Measurements from ENCODE around the gene MRPS12.

MRPS12 gene

DNA sequence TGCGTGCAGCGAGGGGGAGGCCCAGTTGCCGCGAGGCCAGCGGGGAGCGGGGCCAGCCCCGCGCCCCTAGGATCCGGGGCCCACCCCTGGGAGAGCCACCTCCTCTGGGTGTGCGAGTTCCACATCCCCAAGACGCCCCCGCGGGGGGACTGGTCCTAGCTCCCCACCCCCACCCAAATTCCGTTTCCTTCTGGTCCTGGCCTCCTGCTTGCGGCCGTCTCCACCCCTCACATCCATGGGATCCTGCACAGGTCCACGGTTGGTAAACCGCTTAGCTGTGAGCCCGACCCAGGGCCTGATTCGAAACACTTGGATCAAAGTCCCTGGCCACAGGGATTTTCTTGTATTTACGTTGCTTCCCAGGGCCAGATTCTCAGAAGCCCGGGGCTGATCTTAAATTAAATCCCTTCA, 45.1 kb downstream of the MRPS12 start:
- TF ChIP-seq, protein P1, sequence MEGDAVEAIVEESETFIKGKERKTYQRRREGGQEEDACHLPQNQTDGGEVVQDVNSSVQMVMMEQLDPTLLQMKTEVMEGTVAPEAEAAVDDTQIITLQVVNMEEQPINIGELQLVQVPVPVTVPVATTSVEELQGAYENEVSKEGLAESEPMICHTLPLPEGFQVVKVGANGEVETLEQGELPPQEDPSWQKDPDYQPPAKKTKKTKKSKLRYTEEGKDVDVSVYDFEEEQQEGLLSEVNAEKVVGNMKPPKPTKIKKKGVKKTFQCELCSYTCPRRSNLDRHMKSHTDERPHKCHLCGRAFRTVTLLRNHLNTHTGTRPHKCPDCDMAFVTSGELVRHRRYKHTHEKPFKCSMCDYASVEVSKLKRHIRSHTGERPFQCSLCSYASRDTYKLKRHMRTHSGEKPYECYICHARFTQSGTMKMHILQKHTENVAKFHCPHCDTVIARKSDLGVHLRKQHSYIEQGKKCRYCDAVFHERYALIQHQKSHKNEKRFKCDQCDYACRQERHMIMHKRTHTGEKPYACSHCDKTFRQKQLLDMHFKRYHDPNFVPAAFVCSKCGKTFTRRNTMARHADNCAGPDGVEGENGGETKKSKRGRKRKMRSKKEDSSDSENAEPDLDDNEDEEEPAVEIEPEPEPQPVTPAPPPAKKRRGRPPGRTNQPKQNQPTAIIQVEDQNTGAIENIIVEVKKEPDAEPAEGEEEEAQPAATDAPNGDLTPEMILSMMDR (IDR thresholded peaks at IDR 0.05): no peak
- Histone ChIP-seq H3K4me3 (peak overlapping the region; percentile 90), H3K27ac (peak overlapping the region; percentile 80 to 97)
- peak; percentile 79 for DNase-seq (ENCODE audit: low spot score)

DNA sequence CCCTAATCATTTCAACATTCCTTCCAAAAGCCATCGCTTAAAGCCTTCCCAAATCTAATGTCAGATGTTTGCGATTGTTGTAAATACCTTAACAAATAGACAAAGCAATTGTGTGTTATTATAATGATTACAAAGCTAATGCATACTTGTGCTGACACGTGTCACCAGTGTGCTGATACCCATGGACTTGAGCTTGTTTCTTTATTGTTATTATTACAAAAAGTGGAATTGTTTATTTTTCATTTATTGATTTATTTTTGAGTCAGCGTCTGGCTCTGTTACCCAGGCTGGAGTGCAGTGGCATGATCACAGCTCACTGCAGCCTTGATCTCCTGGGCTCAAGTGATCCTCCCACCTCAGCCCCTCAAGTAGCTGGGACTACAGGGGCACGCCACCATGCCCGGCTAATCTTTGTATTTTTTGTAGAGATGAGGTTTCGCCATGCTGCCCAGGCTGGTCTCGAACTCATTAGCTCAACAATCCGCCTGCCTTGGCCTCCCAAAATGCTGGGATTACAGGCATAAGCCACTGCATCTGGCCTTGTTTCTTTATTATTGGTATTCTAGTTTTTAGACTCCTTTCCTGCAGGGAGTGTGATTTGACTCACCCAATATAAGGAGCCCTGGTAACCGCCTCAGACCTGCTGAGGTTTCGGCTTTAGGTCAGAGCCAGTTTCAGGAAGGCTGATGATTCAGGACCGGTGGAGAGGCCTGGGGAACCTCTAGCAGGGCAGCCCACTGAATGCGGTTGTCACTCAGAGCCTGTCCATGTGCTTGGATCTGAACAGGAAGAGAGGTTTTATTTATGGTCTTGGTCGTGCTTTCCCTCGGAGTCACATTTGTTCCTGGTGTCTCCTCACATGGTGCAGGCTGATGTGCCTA, 46.9 kb downstream of the MRPS12 start:
- no peak for DNase-seq (ENCODE audit: low spot score)
- TF ChIP-seq, protein P1 (IDR thresholded peaks at IDR 0.05): no peak
- Histone ChIP-seq H3K27ac (no peak overlapping the region), H3K4me3 (no peak overlapping the region)

DNA sequence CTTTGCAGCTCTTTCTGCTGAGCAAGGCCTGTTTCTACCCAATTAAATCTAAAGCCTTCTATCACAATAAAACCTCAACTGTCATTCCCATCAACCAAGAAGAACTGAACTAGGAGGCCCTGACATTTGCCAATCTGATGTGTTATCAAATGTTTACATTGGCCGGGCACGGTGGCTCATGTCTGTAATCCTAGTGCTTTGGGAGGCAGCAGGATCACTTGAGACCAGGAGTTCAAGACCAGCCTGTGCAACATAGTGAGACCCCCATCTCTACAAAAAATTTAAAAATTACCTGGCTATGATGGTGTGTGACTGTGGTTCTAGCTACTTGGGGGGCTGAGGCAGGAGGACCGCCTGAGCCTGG, 47.6 kb downstream of the MRPS12 start:
- TF ChIP-seq, protein P1 (IDR thresholded peaks at IDR 0.05): no peak
- no peak for DNase-seq (ENCODE audit: low spot score)
- Histone ChIP-seq H3K27ac (no peak overlapping the region), H3K4me3 (no peak overlapping the region)

DNA sequence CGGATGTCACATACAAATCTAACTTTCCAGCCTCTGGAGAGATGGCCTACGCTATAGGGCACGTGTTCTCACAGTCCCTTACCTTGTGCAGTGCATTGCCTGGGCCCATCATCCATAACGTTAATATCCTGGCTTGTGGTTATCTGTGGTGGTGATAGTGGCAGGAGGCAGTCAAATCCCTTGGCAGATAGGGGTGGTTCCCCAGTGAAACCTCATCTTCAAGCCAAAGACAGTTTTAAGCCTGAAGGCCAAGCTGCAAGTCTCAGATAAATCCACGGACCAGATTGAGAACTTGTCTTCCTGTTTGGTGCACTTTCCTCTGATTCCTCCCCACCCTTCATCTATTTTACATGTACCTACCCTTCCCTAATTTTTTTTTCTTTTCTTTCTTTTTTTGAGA, 49.1 kb downstream of the MRPS12 start:
- DNase-seq (ENCODE audit: low spot score): no peak
- Histone ChIP-seq H3K27ac (no peak overlapping the region), H3K4me3 (no peak overlapping the region)
- TF ChIP-seq, protein P1 (IDR thresholded peaks at IDR 0.05): no peak

DNA sequence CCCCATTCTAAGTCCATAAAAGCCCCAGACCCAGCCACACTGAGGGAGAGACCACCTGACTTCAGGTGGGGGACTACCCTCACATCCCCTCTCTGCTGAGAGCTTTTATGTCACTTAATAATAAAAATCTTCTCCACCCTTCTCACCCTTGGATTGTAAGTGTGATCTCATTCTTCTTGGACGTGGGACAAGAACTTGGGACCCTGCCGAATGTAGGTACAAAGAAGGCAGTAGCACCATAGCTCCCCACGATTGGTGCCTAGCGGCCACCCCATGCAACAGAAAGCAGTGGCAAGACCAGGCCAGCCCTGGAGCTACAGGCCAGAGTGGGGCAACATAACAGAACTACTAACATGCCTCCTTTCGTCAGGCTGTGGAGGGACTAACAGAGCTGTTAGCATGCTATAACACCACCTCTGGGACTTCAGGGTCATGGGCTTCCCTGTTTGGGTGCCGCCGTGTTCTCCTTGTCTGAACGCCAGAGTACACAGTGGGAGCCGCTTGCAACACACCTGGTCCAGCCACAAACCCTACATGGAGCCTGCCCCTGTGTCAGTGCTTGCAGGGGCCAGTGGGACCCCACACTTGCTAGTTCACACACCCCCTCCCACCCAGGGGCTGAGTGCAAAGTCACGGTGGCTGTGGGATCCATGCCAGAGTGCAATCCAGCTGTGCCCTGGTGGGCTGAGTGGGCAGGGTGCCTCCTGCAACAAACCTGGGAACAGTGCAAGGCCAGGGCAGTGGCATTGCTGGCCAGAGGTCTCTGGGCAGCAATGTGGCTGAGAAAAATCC, 50.0 kb downstream of the MRPS12 start:
- no peak overlapping the region for H3K4me3 ChIP-seq
- TF ChIP-seq, protein P1 (IDR thresholded peaks at IDR 0.05): no peak
- no peak for DNase-seq (ENCODE audit: low spot score)
- no peak overlapping the region for H3K27ac ChIP-seq

Data from coronary artery (tissue), 2 donors.